NCI-H345 treated with DMSO at 0.1 percent for 48 hours (cell line): Measurements from ENCODE around the gene SALL1.

Experiments
- DNase-seq: peaks from one replicate; lab custom pipeline; 2025; ENCODE audit not compliant: unreplicated experiment; lab: John Stamatoyannopoulos, UW

The SALL1 gene

GRCh38 chr16:51150888-51151320, at the start of gene SALL1:
Gene SALL1 (minus strand): TSS chr16:51151270. CDS start chr16:51151241, 29 bp downstream.
- DNase-seq, result no peak

- DNase-seq, result no peak
Observed at GRCh38 chr16:51200793-51201192, 49.7 kb upstream of the SALL1 start.

- no peak for DNase-seq
Observed at GRCh38 chr16:51197953-51198748, 47.1 kb upstream of the SALL1 start.

DNA sequence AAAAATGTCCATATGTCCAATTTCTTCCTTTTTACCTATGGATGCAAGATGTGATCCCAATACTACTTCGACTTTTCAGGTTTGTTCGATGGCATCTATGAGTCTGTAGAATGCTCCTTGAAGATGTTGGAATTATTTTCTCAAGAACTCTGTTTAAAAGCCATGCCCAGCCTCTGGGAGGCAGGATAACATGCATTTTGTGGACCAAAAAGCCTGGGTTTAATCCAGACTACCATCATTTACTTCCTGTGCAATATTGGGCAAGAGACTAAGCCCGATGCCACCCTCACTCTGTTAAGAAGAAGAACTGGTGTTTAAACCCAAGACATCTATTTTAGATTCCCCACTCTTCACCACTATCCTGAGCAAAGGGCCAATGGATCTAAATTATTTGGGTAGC, 42.8 kb upstream of the SALL1 start:
- DNase-seq, result no peak

GRCh38 chr16:51184702-51185433, 33.8 kb upstream of the SALL1 start:
- DNase-seq, result no peak

DNA sequence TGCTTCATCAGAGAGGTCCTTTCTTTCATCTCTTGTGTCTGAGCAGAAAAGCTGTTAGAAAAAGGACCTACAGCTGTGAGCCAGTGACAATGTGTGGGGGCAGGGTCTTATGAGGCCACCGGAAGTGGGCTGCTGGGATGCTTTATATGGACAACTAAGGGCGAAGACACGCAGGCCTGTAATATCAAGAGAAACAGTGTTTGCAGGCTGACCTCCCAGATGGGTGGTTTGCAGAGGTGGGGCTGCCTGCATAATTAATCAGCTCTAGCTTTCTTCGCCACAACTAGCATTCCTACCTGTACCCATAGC, 30.4 kb upstream of the SALL1 start:
- no peak for DNase-seq

DNA sequence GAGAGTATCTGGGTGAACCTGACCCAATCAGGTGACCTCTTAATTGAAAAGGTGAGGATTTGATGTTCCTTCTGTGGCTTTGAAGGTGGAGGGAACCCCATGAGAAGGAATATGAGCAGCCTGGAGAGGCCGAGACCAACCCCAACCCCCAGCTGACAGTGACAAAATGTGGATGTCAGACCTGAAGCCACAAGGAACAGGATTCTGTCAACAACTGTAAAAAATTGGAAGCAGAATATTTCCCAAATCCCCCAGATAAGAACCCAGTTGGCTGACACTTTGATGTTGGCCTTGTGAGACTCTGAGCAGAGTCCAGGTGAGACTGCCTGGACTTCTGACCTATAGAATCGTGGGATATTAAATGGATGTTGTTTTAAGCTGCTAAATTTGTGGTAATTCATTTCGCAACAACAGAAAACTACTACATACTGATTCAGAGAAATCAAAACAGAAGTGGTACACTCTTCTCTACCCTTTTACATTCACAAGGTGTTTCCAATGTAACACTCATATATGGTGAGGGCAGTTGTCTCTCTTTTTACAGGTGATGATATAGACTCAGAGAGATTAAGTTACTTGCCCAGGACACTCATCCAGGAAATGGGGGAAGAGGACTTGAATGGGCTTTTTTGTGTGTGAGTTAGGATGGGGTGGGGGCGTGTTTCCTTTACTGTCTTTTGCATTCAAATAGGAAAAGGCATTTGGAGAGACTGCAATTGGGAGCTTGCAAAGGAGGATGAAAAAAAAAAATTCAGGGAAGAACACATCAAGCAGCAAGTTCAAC, 29.8 kb upstream of the SALL1 start:
- DNase-seq, result no peak

DNA sequence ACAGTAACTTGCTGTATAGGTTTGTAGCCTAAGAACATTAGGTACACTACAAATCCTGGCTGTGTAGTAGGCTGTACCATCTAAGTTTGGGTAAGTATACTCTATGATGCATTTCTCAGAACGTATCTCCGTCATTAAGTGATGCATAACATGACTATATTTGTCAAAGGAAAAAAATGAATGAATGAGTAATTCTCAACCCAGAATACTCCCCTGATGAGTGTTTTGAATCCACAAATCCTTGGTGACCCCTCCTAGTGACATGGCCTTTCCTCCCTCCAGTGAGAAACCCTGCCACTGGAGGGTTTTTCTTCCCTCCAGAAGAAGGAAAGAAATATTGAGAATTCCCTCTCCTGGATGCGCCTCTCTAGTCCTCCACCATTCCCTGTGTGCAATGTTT, 24.0 kb upstream of the SALL1 start:
- no peak for DNase-seq

DNA sequence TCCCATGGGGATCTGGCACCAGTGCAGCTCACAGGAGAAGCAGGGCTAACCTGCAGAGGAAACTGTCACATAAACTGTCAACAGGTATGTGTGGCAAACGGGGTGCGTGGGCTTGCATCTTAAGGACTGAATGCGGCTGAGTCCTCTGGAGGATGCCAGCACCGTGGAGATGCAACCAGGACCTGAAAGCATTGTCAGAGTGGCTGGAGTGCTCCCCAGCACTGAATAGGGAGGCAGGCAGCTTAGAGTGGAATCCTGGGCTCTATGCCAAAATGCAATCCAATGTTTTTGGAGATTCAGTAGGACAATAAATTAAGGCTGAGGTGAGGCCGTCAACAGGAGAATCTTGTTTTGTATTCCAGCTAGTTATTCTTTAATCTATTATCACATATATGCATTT, 21.3 kb upstream of the SALL1 start:
- DNase-seq, result peak; percentile 47

DNA sequence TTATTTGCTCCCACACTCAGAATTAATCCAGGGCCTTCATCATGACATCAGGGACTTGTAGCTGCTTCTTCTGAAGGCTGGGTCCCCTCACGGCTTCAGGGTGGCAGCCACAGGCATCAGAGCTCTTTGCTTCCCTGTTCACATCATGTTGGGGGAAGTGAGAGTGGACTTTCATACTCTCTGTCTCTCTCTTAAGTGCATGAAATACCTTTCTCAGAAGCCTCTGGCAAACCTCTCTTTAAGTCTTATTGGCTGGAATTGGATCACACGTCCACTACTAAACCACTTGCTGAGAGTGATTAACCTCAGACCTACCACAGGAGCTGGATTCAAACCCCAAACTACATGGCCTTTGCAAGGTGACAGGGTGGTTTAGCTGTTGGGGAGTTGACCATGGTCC, 17.7 kb upstream of the SALL1 start:
- no peak for DNase-seq

DNA sequence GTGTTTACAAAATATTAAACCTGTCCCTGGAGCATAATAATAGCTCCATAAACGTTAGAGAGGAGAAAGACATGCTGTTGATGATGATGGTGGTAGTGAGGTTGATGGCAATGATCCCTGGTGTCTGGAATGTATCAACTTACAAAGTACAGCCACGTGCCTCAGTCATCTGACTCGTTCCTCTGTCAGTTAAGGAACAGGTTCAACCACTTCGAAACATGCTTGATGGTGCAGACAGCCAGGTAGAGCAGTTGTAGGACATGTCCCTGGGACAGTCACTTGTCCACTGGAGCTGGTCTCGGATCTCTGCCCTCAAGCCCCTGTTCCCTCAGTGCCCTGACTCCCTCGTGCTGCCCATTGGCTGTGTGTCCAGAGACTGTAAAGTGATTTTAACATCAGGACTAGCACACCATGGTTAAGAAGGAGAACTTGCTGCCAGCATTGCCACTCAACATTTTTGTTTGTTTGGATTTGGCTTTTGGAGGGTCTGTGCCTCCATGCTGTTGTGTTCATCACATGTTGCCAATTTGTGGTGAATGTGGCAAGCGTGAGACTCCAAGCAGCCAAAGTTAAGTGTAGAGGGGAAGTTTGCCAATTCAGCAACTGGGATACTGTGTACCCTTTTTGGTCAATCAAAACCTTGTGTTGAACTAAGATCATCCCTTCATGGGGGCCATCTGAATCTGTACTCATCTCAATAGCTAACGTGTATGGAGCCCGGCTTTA, 16.3 kb upstream of the SALL1 start:
- no peak for DNase-seq

GRCh38 chr16:51166541-51166940, 15.5 kb upstream of the SALL1 start:
- DNase-seq, result no peak

GRCh38 chr16:51166091-51166490, 15.0 kb upstream of the SALL1 start:
- DNase-seq, result no peak

GRCh38 chr16:51165043-51165442, 14.0 kb upstream of the SALL1 start:
- no peak for DNase-seq

DNA sequence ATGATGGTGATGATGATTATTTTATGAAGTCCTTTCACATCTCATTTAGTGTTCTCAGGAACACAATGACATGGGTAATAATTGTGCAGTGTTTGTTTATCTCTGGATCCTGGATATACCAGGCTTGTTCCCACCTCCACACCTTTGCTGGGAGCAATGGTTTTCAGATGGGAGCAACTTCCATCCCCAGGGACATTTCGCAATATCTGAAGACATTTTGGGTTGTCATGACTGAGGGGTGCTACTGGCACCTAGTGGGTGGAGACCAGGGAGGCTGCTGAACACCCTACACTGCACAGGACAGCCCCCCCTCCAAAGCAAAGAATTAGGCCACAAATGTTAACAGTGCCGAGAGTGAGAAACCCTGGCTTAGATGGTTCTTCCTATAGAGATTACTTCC, 13.5 kb upstream of the SALL1 start:
- no peak for DNase-seq

GRCh38 chr16:51163894-51164566, 13.0 kb upstream of the SALL1 start:
- DNase-seq, result no peak

GRCh38 chr16:51163366-51163765, 12.3 kb upstream of the SALL1 start:
- DNase-seq, result no peak

GRCh38 chr16:51161440-51162195, 10.5 kb upstream of the SALL1 start:
- no peak for DNase-seq

- no peak for DNase-seq
Observed at GRCh38 chr16:51159865-51160264, 8.8 kb upstream of the SALL1 start.

- no peak for DNase-seq
Observed at GRCh38 chr16:51159296-51159695, 8.2 kb upstream of the SALL1 start.
